Gastroesophageal sphincter (tissue), 3 donors: ENCODE measurements around the gene PAK1IP1.

Source experiments
- CTCF ChIP-seq, 4 experiments: fragments of 200-600 bp in 2 of 4; fragments of 450-650 bp in 2 of 4; sonication (generic) in 1 of 4; IDR thresholded peaks; one replicate each; pipeline ENCODE4 v1.5.1; 2017 to 2019; ENCODE audit warnings: antibody characterized with exemption in 4 of 4, mild to moderate bottlenecking in 2 of 4, moderate library complexity in 2 of 4
- EP300 ChIP-seq: sonication (generic); formaldehyde crosslinking; IDR thresholded peaks from one replicate; pipeline ENCODE4 v1.6.1; 2017; ENCODE audit warnings: antibody characterized with exemption, mild to moderate bottlenecking
- POLR2A ChIP-seq, 2 donors: fragments of 450-650 bp; IDR thresholded peaks; one replicate each; pipeline ENCODE4 v1.6.1; 2017; ENCODE audit warnings: antibody characterized with exemption in 2 of 2, mild to moderate bottlenecking in 2 of 2, moderate library complexity in 1 of 2
- POLR2AphosphoS5 ChIP-seq: sonication (generic); formaldehyde crosslinking; IDR thresholded peaks from one replicate; pipeline ENCODE4 v1.6.1; 2017; ENCODE audit warnings: antibody characterized with exemption

DNA sequence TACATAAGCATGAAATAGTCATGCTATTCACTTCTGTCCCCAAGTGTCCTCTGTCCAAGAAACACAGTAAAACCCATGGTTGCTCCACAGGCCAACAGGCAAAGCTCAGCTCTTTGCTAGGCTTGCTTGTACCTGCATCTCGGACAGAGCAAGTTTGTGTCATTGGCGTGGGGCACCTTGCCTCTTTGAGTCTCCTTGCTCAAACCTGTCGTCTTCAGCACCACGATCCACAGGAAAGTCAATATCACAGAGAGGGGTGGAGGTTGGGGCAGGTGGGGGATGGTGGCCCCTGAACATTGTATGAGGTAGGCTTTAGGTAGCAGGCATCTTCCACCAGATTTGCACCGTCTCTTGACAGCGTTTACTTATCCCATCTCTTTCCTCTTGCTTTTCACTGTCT is 48.7 kb downstream of the PAK1IP1 start:
- no peak for TF ChIP-seq CTCF (IDR thresholded peaks at IDR 0.05)
- no peak for TF ChIP-seq POLR2A (IDR thresholded peaks at IDR 0.05)
- TF ChIP-seq POLR2AphosphoS5: no peak
- no peak for TF ChIP-seq EP300
